ENCODE results near the gene NR5A2.

GRCh38 chr1:200040481-200041138 lies 13.1 kb downstream of the NR5A2 start:
- TF ChIP-seq ZSCAN18 (tag by site-specific recombination; IDR thresholded peaks at IDR 0.05) (no peak), ZNF23 (tag by site-specific recombination; IDR thresholded peaks at IDR 0.05; ENCODE audit: borderline replicate concordance) (no peak), SCRT2 (tag by site-specific recombination; IDR thresholded peaks at IDR 0.05) (no peak), CTCF (tag by site-specific recombination; IDR thresholded peaks at IDR 0.05) (no peak), ZNF24 (tag by site-specific recombination; IDR thresholded peaks at IDR 0.05) (no peak), ATF2 (tag by site-specific recombination; IDR thresholded peaks at IDR 0.05; ENCODE audit: low read depth) (no peak), MYNN (tag by site-specific recombination; IDR thresholded peaks at IDR 0.05; ENCODE audit: borderline replicate concordance) (no peak), ZBTB1 (tag by site-specific recombination; IDR thresholded peaks at IDR 0.05) (no peak), ZNF169 (tag by site-specific recombination; IDR thresholded peaks at IDR 0.05) (no peak), ZNF423 (tag by site-specific recombination; IDR thresholded peaks at IDR 0.05) (no peak)
- TF ChIP-seq, protein P1, sequence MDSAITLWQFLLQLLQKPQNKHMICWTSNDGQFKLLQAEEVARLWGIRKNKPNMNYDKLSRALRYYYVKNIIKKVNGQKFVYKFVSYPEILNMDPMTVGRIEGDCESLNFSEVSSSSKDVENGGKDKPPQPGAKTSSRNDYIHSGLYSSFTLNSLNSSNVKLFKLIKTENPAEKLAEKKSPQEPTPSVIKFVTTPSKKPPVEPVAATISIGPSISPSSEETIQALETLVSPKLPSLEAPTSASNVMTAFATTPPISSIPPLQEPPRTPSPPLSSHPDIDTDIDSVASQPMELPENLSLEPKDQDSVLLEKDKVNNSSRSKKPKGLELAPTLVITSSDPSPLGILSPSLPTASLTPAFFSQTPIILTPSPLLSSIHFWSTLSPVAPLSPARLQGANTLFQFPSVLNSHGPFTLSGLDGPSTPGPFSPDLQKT (IDR thresholded peaks at IDR 0.05; ENCODE audit: borderline replicate concordance, low read depth, low read length): no peak

Data from HEK293 (cell line).